Stimulated activated effector memory CD8-positive, alpha-beta T cell treated with anti-CD3 and anti-CD28 coated beads, Interleukin-12 subunit alpha, Interleukin-12 subunit beta, amount 100 ng/mL, for 72 hours (primary cell): ENCODE data around the gene CDC20.
A peak's percentile ranks its signal among the peaks of the same experiment; 100 is the strongest.

ENCODE experiments used
- ATAC-seq: fragments of 150-1000 bp; cut with Tn5 transposase; 2 replicates; pipeline ENCODE4 v1.10.0; 2021
- DNase-seq, 2 donors: peaks; one replicate each; pipeline ENCODE4 v3.0.0; 2021 to 2022; ENCODE audit warnings: low spot score in 2 of 2
- H3K27ac Mint-ChIP-seq: one replicate; pipeline ENCODE4 v1.8.0; 2022; ENCODE audit warnings: mild to moderate bottlenecking, mixed read lengths
- H3K36me3 Mint-ChIP-seq: one replicate; pipeline ENCODE4 v1.8.0; 2022; ENCODE audit warnings: mild to moderate bottlenecking, mixed read lengths
- H3K4me1 Mint-ChIP-seq: one replicate; pipeline ENCODE4 v1.8.0; 2022; ENCODE audit warnings: mixed read lengths
- H3K4me3 Mint-ChIP-seq: one replicate; pipeline ENCODE4 v1.8.0; 2022; ENCODE audit warnings: mild to moderate bottlenecking, mixed read lengths
- H3K9me3 Mint-ChIP-seq: one replicate; pipeline ENCODE4 v1.8.0; 2022; ENCODE audit warnings: mixed read lengths

CDC20 gene

DNA sequence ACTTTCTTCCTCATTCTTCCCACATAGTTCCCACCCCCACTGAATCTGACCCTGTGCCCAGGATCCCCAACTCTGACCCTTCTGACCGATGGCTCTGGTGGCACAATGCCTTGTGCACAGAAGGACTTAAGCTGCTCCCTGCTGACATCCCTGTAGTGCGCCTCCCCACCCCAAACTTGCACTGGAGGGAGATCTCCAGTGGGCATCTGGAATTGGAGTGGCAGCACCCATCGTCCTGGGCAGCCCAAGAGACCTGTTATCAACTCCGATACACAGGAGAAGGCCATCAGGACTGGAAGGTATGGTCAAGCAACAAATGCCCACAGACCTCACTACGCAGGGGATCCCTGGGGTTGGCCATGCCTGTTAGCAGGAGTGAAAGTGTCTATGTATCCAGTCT, 12.1 kb upstream of the CDC20 start:
- no peak for ATAC-seq
- Mint-ChIP-seq H3K4me1 (peaks cover 18% of the 10 kb centered on the region), H3K9me3 (no peaks in the 10 kb centered on the region), H3K27ac (no peak overlapping the region), H3K36me3 (no peaks in the 10 kb centered on the region), H3K4me3 (no peak overlapping the region)
- no peak for DNase-seq

DNA sequence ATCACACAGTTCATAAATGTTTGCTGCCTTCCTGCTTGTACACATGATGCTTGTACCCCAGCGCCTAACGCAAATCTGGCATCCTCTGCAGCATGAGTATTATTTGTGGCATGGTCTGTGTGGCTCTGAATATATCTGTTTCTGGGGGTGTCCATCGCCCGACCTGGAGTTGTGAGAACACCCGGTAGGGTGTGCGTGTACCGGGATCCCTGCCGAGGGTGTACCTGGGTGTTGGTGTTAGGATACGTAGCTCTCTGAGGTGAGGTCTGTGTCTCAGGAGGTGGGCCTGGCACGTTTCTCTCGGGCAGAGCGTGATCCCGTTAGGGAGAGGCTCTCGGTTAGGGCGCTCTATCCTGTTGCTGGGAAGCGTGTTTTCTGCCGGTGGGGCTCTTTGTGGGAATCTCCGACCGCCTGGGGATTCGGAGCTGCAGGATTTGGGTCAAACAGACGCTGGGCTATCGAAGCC, 10.4 kb upstream of the CDC20 start:
- Mint-ChIP-seq H3K4me3 (peak overlapping the region; percentile 64), H3K27ac (no peak overlapping the region), H3K4me1 (peaks cover 18% of the 10 kb centered on the region), H3K36me3 (no peaks in the 10 kb centered on the region), H3K9me3 (no peaks in the 10 kb centered on the region)
- DNase-seq (no peak), ATAC-seq (no peak)

DNA sequence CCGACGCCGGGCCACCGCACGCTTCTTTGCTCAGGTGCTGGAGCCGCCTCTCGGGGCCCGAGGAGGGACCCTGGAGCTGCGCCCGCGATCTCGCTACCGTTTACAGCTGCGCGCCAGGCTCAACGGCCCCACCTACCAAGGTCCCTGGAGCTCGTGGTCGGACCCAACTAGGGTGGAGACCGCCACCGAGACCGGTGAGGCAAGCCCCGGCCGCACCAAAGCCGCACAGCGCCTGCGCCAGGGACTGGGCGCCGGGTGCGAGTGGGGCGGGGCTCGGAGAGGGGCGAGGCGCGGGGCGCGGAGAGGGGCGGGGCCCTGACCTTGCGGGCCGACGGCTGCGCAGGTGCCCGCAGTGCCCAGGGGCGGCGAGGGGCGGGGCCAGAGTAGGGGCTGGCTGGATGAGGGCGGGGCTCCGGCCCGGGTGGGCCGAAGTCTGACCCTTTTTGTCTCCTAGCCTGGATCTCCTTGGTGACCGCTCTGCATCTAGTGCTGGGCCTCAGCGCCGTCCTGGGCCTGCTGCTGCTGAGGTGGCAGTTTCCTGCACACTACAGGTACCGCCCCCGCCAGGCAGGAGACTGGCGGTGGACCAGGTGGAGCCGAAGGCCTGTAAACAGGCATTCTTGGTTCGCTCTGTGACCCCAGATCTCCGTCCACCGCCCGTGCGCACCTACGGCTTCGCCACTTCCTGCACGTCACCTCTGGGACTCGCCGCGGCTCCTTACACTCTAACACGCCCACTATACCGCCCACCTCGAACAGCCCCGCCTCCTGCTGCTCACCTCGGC, 9.8 kb upstream of the CDC20 start:
- Mint-ChIP-seq H3K4me3 (peak overlapping the region; percentile 64), H3K4me1 (peaks cover 18% of the 10 kb centered on the region), H3K36me3 (no peaks in the 10 kb centered on the region), H3K27ac (peak overlapping the region; percentile 80), H3K9me3 (no peaks in the 10 kb centered on the region)
- ATAC-seq: peak; percentile 86
- peak; percentile 47 to 68 for DNase-seq

DNA sequence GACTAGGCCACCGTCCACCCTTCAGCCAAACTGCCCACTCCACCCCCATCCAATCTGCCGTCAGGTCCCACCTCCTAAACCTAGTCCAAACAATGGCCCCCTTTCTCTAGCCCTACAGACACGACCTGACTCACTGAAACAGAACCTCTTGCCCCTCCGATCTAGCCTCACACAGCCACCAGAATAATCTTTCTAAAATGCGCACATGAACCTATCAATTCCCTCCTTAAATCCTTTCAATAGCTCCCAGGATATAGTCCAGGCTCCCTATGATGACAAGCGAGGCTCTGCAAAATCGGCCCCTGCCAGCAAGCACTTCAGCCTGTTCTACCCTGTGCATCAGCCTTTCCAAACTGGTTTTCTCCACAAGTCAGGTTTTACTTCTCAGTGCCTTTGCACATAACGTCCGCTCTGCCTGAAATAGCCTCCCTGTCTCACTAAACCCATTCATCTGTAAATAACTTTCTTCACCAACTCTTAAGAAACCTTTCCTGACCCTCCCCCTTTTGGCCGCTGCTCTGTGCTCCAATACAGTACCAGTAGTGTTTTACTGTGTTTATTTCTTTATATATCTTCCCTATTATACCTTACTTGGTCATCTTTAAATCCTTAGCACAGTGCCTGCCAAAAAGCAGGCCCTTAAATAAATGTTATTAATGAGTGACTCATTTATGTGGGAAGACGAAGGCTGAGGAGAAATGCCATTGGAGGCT, 9.0 kb upstream of the CDC20 start:
- DNase-seq (no peak), ATAC-seq (no peak)
- Mint-ChIP-seq H3K9me3 (no peaks in the 10 kb centered on the region), H3K4me1 (peaks cover 18% of the 10 kb centered on the region), H3K4me3 (peak overlapping the region; percentile 64), H3K36me3 (no peaks in the 10 kb centered on the region), H3K27ac (peak overlapping the region; percentile 80)

DNA sequence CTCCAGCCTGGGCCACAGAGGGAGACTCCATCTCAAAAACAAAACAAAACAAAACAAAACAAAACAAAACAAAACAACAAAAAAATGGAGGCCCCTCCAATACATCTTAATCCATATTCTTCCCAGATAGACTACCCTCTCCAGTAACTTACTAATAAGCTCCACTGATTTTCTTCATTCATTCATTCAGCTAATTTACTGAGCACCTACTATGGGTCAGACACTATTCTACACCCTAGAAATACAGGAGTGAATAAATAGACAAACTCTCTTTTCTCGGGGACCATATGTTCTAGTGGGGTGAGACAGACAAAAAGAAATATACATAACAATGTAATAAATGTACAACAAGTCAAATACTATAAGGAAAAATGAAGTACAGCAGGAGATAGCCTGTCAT, 7.8 kb upstream of the CDC20 start:
- Mint-ChIP-seq H3K4me3 (no peak overlapping the region), H3K36me3 (no peaks in the 10 kb centered on the region), H3K27ac (no peak overlapping the region), H3K4me1 (peaks cover 12% of the 10 kb centered on the region), H3K9me3 (no peaks in the 10 kb centered on the region)
- no peak for DNase-seq
- ATAC-seq: no peak

DNA sequence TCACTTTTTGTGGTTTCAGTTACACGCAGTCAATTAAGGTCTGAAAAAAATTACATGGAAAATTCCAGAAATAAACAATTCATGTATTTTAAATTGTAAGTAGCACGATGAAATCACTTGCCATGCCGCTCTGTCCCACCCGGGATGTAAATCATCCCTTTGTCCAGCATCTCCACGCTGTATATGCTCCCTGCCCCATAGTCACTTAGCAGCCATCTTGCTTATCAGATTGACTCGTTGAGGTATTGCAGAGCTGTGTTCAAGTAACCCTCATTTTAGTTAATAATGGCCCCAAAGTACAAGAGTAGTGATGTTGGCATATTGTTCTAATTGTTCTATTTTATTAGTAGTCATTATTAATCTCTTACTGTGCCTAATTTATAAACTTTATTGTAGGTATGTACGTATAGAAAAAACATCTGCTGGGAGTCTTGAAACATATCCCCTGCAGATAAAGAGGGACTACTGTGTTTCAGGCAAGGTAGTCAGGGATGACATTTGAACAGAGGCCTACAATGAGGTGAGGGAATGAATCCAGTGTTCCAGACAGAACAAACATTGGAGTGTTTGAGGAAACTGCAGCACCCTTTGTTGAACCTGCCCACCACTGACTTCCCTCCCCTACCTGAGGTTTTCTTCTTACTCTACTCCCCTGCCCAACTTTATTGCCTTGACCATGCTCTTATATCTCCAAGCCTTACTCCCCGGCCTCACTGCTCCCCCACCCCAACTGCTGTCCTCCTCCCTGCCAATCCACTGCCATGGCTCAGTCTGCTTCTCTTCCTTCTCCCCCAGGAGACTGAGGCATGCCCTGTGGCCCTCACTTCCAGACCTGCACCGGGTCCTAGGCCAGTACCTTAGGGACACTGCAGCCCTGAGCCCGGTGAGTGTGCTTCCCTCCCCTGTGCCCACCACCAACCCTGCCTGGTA, 7.1 kb upstream of the CDC20 start:
- Mint-ChIP-seq H3K9me3 (no peaks in the 10 kb centered on the region), H3K4me3 (no peak overlapping the region), H3K36me3 (peaks cover 1% of the 10 kb centered on the region), H3K27ac (peak overlapping the region; percentile 60), H3K4me1 (peaks cover 12% of the 10 kb centered on the region)
- ATAC-seq: no peak
- no peak for DNase-seq

DNA sequence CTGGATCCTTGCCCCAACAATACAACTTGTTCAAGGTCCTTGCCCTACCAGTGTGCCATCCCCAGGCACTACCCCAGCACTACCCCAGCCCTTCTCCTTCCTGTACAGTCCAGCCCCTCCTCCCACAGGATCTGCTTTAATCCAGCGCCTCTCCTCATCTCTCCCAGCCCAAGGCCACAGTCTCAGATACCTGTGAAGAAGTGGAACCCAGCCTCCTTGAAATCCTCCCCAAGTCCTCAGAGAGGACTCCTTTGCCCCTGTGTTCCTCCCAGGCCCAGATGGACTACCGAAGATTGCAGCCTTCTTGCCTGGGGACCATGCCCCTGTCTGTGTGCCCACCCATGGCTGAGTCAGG, 6.5 kb upstream of the CDC20 start:
- DNase-seq (no peak), ATAC-seq (no peak)
- peaks cover 6% of the 10 kb centered on the region for H3K36me3 Mint-ChIP-seq
- H3K4me1 Mint-ChIP-seq: peaks cover 12% of the 10 kb centered on the region
- peak overlapping the region; percentile 60 for H3K27ac Mint-ChIP-seq
- H3K4me3 Mint-ChIP-seq: no peak overlapping the region
- no peaks in the 10 kb centered on the region for H3K9me3 Mint-ChIP-seq

DNA sequence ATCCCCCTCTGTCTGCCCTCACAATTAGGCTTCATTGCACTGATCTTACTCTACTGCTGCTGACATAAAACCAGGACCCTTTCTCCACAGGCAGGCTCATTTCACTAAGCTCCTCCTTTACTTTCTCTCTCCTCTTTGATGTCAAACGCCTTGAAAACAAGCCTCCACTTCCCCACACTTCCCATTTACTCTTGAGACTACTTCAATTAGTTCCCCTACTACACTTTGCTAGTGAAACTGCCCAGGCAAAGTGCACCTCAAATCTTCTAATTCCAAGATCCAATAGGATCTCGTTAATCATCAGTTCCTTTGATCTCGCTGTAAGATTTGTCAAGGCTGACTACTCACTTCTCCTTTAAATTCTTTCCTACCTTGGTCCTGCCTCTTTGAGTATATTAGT, 5.9 kb upstream of the CDC20 start:
- Mint-ChIP-seq H3K27ac (peak overlapping the region; percentile 60), H3K4me1 (peaks cover 14% of the 10 kb centered on the region), H3K4me3 (no peak overlapping the region), H3K36me3 (peaks cover 6% of the 10 kb centered on the region), H3K9me3 (no peaks in the 10 kb centered on the region)
- no peak for ATAC-seq
- DNase-seq: no peak

DNA sequence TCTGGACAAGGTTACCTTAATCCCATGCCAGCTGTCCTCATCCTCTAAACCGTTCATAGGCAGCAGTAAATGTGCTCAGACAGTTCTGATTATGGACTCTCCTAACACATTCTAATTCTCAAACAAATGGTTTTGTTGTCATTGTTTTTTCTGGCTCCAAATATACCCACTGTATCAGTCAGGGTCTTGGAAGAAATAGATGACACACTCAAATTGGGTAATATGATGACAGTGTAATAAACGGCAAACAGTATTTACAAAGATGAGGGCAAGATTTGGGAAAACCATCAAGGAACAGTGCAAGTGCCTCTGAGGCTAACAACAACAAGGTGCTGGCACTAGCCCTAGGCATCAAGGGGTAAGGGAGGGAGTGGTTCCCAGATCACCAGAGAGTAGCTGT, 4.3 kb upstream of the CDC20 start:
- no peaks in the 10 kb centered on the region for H3K9me3 Mint-ChIP-seq
- DNase-seq (no peak), ATAC-seq (no peak)
- H3K4me3 Mint-ChIP-seq: no peak overlapping the region
- H3K36me3 Mint-ChIP-seq: peaks cover 22% of the 10 kb centered on the region
- H3K27ac Mint-ChIP-seq: no peak overlapping the region
- peaks cover 22% of the 10 kb centered on the region for H3K4me1 Mint-ChIP-seq

DNA sequence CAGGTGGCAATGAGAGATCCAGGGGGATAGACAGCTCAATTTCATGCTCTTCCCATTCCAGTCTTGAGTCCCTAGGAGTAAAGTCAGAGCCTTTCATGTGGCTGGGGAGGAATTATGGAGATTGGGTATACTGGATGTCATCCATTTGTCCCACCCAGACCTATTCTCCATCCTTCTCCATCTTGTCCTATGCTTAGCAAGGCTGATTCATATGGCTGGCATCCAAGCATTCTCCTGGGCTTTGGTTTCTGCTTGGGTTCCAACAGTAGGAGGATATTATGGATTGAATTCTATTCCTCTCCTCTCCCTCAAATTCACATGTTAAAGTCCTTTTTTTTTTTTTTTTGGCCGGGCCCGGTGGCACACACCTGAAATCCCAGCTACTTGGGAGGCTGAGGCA, 3.8 kb upstream of the CDC20 start:
- Mint-ChIP-seq H3K4me1 (peaks cover 22% of the 10 kb centered on the region), H3K27ac (no peak overlapping the region), H3K36me3 (peaks cover 26% of the 10 kb centered on the region), H3K4me3 (no peak overlapping the region), H3K9me3 (no peaks in the 10 kb centered on the region)
- ATAC-seq: no peak
- no peak for DNase-seq

DNA sequence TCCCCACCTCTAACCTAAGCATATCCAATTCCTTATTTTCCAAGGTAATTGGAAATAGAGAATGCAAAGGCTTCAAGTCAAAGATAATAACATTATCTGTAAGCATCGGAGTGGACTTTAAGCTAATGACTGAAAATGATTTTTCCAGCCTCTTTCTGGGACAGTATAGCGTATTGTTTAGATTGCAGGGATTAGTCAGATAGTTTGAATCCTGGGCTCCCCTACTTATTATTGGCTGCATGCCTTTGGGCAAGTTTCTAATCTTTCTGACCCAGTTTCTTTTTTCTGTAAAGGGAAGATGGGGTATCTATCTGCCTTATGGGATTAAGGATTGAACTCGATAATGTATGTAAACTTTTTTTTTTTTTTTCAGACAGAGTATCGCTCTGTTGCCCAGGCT, 1.5 kb upstream of the CDC20 start:
- ATAC-seq (no peak), DNase-seq (no peak)
- H3K4me1 Mint-ChIP-seq: peaks cover 36% of the 10 kb centered on the region
- no peaks in the 10 kb centered on the region for H3K9me3 Mint-ChIP-seq
- no peak overlapping the region for H3K27ac Mint-ChIP-seq
- H3K36me3 Mint-ChIP-seq: peaks cover 50% of the 10 kb centered on the region
- peak overlapping the region; percentile 90 for H3K4me3 Mint-ChIP-seq

DNA sequence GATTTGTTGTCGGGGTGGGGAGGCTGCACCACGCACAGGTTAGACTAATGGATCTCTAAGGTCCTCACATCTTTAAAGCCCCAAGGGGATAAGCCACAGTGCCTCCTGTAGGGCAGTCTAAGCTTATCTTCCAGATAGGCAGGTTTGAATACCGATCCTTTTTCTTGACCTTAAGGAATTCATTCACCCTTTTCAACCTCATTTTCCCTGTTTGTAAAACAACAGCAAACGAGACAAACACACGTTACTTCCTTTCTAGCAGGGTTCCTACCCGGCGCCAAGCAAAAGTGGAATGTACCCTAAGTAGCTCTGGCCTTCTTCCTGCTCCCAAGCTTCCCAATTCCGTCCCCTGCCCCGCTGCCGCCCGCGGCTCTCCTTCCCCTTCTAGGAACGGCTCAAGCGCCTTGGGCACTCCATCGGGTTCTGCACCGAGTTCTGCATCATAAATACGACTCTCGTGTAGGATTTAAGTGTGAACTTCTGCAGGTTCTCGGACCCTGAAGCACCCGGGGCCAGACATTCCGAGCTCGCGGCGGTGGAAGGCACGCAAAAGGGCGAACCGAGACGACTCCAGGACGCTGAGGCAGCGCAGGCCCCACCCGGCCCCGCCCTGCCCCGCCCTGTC, 548 bp upstream of the CDC20 start:
- DNase-seq: peak in 1 of 2 donors; percentile 61
- H3K9me3 Mint-ChIP-seq: no peaks in the 10 kb centered on the region
- peak overlapping the region; percentile 90 for H3K4me3 Mint-ChIP-seq
- H3K36me3 Mint-ChIP-seq: peaks cover 59% of the 10 kb centered on the region
- peak; percentile 36 for ATAC-seq
- peaks cover 36% of the 10 kb centered on the region for H3K4me1 Mint-ChIP-seq
- H3K27ac Mint-ChIP-seq: peak overlapping the region; percentile 96

DNA sequence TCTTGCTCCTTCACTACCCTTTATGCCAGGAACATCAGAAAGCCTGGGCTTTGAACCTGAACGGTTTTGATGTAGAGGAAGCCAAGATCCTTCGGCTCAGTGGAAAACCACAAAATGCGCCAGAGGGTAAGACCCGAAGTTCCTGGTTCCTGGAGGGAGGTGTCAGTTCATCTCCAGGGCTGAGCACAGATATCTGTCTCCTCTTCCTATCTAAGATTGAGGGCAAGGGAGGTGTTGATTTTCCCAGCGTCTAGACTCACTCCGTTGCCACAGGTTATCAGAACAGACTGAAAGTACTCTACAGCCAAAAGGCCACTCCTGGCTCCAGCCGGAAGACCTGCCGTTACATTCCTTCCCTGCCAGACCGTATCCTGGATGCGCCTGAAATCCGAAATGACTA, 915 bp downstream of the CDC20 start:
- Mint-ChIP-seq H3K27ac (peak overlapping the region; percentile 96), H3K36me3 (peaks cover 74% of the 10 kb centered on the region), H3K4me1 (peaks cover 47% of the 10 kb centered on the region), H3K4me3 (peak overlapping the region; percentile 90), H3K9me3 (no peaks in the 10 kb centered on the region)
- DNase-seq: no peak
- ATAC-seq: no peak

DNA sequence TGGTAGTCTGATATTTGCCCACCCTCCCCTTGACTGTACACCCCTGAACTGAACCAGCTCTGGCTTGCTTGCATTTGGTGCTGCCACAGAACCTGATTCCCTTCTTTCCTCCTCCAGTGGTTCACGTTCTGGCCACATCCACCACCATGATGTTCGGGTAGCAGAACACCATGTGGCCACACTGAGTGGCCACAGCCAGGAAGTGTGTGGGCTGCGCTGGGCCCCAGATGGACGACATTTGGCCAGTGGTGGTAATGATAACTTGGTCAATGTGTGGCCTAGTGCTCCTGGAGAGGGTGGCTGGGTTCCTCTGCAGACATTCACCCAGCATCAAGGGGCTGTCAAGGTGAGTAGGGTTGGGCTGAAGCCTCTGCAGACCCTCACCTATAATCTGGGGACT, 1.8 kb downstream of the CDC20 start:
- Mint-ChIP-seq H3K4me1 (peaks cover 56% of the 10 kb centered on the region), H3K36me3 (peaks cover 83% of the 10 kb centered on the region)

More for the DNA sequence above, 1.8 kb downstream of the CDC20 start:
- no peak for ATAC-seq
- peak overlapping the region; percentile 96 for H3K27ac Mint-ChIP-seq
- no peaks in the 10 kb centered on the region for H3K9me3 Mint-ChIP-seq
- H3K4me3 Mint-ChIP-seq: peak overlapping the region; percentile 90
- no peak for DNase-seq
